Natural killer cell (primary cell): ENCODE results near the gene DDIT4. TPM values are rescaled to one million over a fixed set of nuclear protein-coding genes. Genes with fewer than 3 reads are reported as not detected.

Source experiments
- ATAC-seq, 3 donors: fragments of 150-1000 bp in 2 of 3; fragments of 200-7000 bp in 1 of 3; cut with Tn5 transposase; 1 replicate in 1 of 3; 2 replicates in 2 of 3; pipeline ENCODE4 v1.10.0; 2021; ENCODE audit warnings: mild to moderate bottlenecking in 2 of 3, moderate library complexity in 2 of 3
- DNase-seq, 2 donors: peaks; one replicate each; pipeline versions ENCODE4 v3.0.0 to v3.0.0-alpha.2; 2013 to 2021; ENCODE audit warnings: mixed read lengths in 1 of 2
- H3K27ac ChIP-seq: one replicate; pipeline ENCODE4 v1.5.1; 2013; ENCODE audit warnings: mild to moderate bottlenecking, low read length
- H3K27me3 ChIP-seq: one replicate; pipeline ENCODE4 v1.6.1; 2013; ENCODE audit warnings: low read length; ENCODE audit not compliant: control insufficient read depth, insufficient read depth
- H3K36me3 ChIP-seq: one replicate; pipeline ENCODE4 v1.6.1; 2013; ENCODE audit warnings: low read length; ENCODE audit not compliant: control insufficient read depth, insufficient read depth
- H3K4me1 ChIP-seq: one replicate; pipeline ENCODE4 v1.6.1; 2013; ENCODE audit warnings: low read length; ENCODE audit not compliant: control insufficient read depth, insufficient read depth
- H3K4me3 ChIP-seq: one replicate; pipeline ENCODE4 v1.5.1; 2013; ENCODE audit warnings: low read length
- H3K9me3 ChIP-seq: one replicate; pipeline ENCODE4 v1.6.1; 2013; ENCODE audit warnings: low read length; ENCODE audit not compliant: control insufficient read depth, insufficient read depth
- H3K27ac Mint-ChIP-seq, 2 donors: one replicate each; pipeline ENCODE4 v1.8.0; 2022; ENCODE audit warnings: mild to moderate bottlenecking in 2 of 2, mixed read lengths in 2 of 2, moderate library complexity in 1 of 2
- H3K27me3 Mint-ChIP-seq, 2 donors: one replicate each; pipeline ENCODE4 v1.8.0; 2022; ENCODE audit warnings: low read depth in 2 of 2, mixed read lengths in 2 of 2
- H3K36me3 Mint-ChIP-seq: one replicate; pipeline ENCODE4 v1.8.0; 2022; ENCODE audit warnings: mixed read lengths
- H3K4me1 Mint-ChIP-seq, 2 donors: one replicate each; pipeline ENCODE4 v1.8.0; 2022; ENCODE audit warnings: mixed read lengths in 2 of 2
- H3K4me3 Mint-ChIP-seq: one replicate; pipeline ENCODE4 v1.8.0; 2022; ENCODE audit warnings: mild to moderate bottlenecking, moderate library complexity, mixed read lengths
- H3K9me3 Mint-ChIP-seq, 2 donors: one replicate each; pipeline ENCODE4 v1.8.0; 2022; ENCODE audit warnings: mixed read lengths in 2 of 2
- WGBS: methylation state at CpG from one replicate; pipeline ENCODE4 v1.1.7; 2013; ENCODE audit warnings: missing lambda C conversion rate; ENCODE audit not compliant: insufficient coverage; 5-methylcytosine and 5-hydroxymethylcytosine counted together
- intact Hi-C: fragments of 100-400 bp; cut with micrococcal nuclease; formaldehyde crosslinking; loops from one replicate; pipeline ENCODE4 v1.14.2; 2022
- total RNA-seq, 4 donors: library from RNA; stranded (reverse); fragments of 120-200 nt in 1 of 4; gene quantifications; one replicate each; pipeline versions ENCODE4 v1.2.3 to v1.2.4, GENCODE V29; 2013 to 2022
- TF ChIP-seq, protein P1 (sequence below): fragments of 200-600 bp; IDR thresholded peaks from one replicate; pipeline ENCODE4 v1.8.0; 2022; ENCODE audit warnings: antibody characterized with exemption

The DDIT4 gene
- total RNA-seq, 3 donors from 2014 or later (not counting 1 experiment from before 2014, with no cell fraction given), result 174 to 232 (median 200) TPM

DNA sequence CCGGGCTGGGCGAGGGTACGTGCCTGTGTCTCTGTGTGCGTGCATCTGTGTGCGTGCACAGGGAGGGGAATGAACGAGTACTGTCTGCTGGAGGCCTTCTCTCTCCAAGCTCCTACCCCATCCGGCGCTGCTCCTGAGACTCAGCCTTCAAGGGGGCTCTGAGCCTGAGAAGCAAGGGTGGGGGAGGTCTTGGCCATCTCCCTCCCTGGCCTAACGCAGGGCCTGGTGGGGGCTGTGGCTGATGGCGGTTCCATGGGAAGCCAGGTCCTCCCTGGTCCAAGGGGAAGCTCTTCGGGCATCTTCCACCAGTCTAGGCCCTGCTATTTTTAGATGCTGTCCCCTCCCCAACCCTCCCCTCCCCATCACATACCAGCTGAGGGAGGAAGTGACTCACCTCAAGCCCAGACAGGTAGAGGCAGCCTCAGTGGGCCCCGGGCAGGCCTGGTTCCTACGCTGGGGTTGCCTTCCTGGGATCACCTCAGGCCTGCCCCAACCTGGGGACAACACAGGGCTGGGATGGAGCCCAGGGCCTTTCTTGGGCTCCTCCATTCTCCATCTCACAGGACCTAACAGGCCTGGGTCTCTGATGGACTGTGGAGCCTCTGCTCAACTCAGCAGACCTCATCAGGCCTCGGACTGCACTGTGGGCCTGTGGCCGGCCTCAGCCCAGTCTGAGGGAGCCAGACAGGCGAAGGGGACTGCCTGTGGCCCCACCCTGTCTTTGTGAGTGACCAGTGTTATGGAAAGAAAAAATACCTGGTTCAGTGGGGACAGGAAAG is 48.7 kb downstream of the DDIT4 start:
- DNase-seq (peak in 1 of 2 donors; percentile 68), ATAC-seq (no peak)
- H3K27ac Mint-ChIP-seq, result peak overlapping the region; percentile 18 to 68
- H3K4me3 Mint-ChIP-seq, result no peak overlapping the region
- TF ChIP-seq, protein P1, sequence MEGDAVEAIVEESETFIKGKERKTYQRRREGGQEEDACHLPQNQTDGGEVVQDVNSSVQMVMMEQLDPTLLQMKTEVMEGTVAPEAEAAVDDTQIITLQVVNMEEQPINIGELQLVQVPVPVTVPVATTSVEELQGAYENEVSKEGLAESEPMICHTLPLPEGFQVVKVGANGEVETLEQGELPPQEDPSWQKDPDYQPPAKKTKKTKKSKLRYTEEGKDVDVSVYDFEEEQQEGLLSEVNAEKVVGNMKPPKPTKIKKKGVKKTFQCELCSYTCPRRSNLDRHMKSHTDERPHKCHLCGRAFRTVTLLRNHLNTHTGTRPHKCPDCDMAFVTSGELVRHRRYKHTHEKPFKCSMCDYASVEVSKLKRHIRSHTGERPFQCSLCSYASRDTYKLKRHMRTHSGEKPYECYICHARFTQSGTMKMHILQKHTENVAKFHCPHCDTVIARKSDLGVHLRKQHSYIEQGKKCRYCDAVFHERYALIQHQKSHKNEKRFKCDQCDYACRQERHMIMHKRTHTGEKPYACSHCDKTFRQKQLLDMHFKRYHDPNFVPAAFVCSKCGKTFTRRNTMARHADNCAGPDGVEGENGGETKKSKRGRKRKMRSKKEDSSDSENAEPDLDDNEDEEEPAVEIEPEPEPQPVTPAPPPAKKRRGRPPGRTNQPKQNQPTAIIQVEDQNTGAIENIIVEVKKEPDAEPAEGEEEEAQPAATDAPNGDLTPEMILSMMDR, result no peak
- H3K36me3 ChIP-seq, result no peaks in the 10 kb centered on the region
- H3K9me3 Mint-ChIP-seq, result no peaks in the 10 kb centered on the region
- intact Hi-C loops, result no loop called here
- H3K27me3 Mint-ChIP-seq, result no peaks in the 10 kb centered on the region
- no peak overlapping the region for H3K27ac ChIP-seq
- H3K36me3 Mint-ChIP-seq, result no peaks in the 10 kb centered on the region
- H3K27me3 ChIP-seq, result no peaks in the 10 kb centered on the region
- H3K4me1 Mint-ChIP-seq, result peaks cover 44 to 57% of the 10 kb centered on the region in 2 donors
- WGBS, result 85% methylated on average over 14 of the region's 16 CpGs
- peaks cover 82% of the 10 kb centered on the region for H3K4me1 ChIP-seq
- H3K4me3 ChIP-seq, result no peak overlapping the region
- H3K9me3 ChIP-seq, result no peaks in the 10 kb centered on the region

DNA sequence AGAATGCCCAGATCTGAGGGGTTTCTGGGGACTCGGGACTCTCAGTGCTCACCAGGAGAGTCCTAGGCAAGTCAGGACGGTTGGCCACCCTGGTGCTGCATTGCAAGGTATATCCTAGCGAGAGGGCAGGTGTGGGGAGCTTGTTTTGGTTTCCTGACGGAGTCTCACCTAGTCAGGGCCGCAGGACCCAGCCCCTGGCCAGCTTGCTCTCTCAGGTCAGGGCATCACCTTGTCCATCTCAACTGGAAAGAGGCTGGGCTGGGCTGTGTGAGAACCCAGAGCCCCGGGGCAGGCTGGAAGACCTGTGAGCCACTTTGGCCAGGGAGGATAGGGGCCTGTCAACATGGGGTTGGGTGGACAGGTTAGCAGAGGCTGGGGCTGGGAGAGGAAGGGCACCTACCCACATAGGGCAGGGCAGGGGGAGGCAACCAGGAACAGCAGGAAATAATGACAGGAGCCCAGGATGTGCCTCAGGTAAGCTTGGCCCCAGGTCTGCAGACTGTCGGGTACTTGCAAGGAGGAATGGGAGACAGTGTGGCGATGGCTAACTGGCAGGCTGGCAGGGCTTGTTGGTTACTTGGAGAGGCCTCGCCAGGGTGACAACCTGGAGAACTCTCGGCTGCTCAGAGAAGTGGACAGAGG is 49.5 kb downstream of the DDIT4 start:
- Histone ChIP-seq H3K27ac (no peak overlapping the region), H3K4me3 (no peak overlapping the region), H3K9me3 (no peaks in the 10 kb centered on the region), H3K36me3 (no peaks in the 10 kb centered on the region), H3K27me3 (no peaks in the 10 kb centered on the region), H3K4me1 (peaks cover 83% of the 10 kb centered on the region)
- no peak for ATAC-seq
- Mint-ChIP-seq H3K9me3 (no peaks in the 10 kb centered on the region), H3K27me3 (no peaks in the 10 kb centered on the region), H3K36me3 (no peaks in the 10 kb centered on the region), H3K4me1 (peaks cover 49 to 62% of the 10 kb centered on the region in 2 donors), H3K27ac (peak overlapping the region; percentile 18 to 68), H3K4me3 (no peak overlapping the region)
- intact Hi-C loops, result no loop called here
- 94% methylated on average over 10 of the region's 10 CpGs for WGBS
- DNase-seq, result no peak
- TF ChIP-seq, protein P1, result no peak

DNA sequence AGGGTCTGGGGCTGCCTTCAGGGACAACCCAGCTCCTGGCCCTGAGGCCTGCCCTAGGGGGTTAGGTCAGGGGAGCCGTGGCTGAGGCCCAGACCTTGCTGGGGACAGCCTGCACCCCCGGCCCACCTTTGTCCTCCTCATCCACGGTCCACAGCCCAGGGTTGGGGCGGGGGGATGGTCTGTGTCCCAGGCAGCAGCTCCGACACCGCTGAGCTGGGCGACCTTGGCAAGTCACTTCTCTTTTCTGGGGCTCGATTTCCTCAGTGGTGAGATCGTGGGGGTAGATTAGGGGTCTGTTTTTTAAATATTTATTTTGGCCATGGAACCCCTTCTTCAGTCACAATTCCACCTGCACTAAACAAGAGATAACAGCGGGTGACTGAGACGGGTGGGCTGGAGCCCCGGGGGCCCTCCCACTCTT is 50.1 kb downstream of the DDIT4 start:
- Histone ChIP-seq H3K9me3 (no peaks in the 10 kb centered on the region), H3K27me3 (no peaks in the 10 kb centered on the region), H3K4me1 (peaks cover 83% of the 10 kb centered on the region), H3K36me3 (no peaks in the 10 kb centered on the region), H3K4me3 (no peak overlapping the region), H3K27ac (no peak overlapping the region)
- peak overlapping the region; percentile 46 to 68 for H3K27ac Mint-ChIP-seq
- no peaks in the 10 kb centered on the region for H3K9me3 Mint-ChIP-seq
- H3K36me3 Mint-ChIP-seq, result no peaks in the 10 kb centered on the region
- intact Hi-C loops, result no loop called here
- ATAC-seq, result no peak
- 15% methylated on average over 10 of the region's 12 CpGs for WGBS
- DNase-seq, result no peak
- TF ChIP-seq, protein P1, result no peak
- H3K4me3 Mint-ChIP-seq, result no peak overlapping the region
- peaks cover 49 to 62% of the 10 kb centered on the region in 2 donors for H3K4me1 Mint-ChIP-seq
- no peaks in the 10 kb centered on the region for H3K27me3 Mint-ChIP-seq

Other genes starting within 250 kb of the DDIT4 start
- 100 to 1,000 TPM; 258 to 329 (median 293) TPM for gene SPOCK2, start 185.4 kb upstream of the DDIT4 start, total RNA-seq
- gene ANAPC16, start 57.9 kb upstream of the DDIT4 start, total RNA-seq, result 10 to 100 TPM; 70.9 to 77.0 (median 71.0) TPM
- gene ASCC1, start 57.6 kb upstream of the DDIT4 start, total RNA-seq, result 10 to 100 TPM; 26.0 to 35.2 (median 29.3) TPM
- gene DNAJB12, start 81.0 kb downstream of the DDIT4 start, total RNA-seq, result 10 to 100 TPM; 47.3 to 54.2 (median 48.7) TPM